ENCODE results near the gene SLC39A12.

SLC39A12 gene

GRCh38 chr10:17910125-17910789, 41.5 kb upstream of the SLC39A12 start:
- no peaks in the 10 kb centered on the region for H3K27me3 ChIP-seq (ENCODE audit: control insufficient read depth, insufficient read depth, low read length)
- no peak overlapping the region for H3K27ac ChIP-seq
- no peaks in the 10 kb centered on the region for H3K36me3 ChIP-seq (ENCODE audit: control insufficient read depth, insufficient read depth, low read length)
- no peak overlapping the region for H3K4me2 ChIP-seq (ENCODE audit: low read length)
- H3K79me2 ChIP-seq: no peaks in the 10 kb centered on the region
- no peaks in the 10 kb centered on the region for H3K4me1 ChIP-seq
- H3K9me3 ChIP-seq (ENCODE audit: control insufficient read depth, low read length): no peaks in the 10 kb centered on the region
- H3K9ac ChIP-seq: no peak overlapping the region
- H3K4me3 ChIP-seq (ENCODE audit: low read depth, low read length): no peak overlapping the region
- H2AFZ ChIP-seq: no peak overlapping the region
- TF ChIP-seq CTCF (IDR thresholded peaks at IDR 0.05): peak; percentile 13

- H3K9me3 ChIP-seq (ENCODE audit: control insufficient read depth, low read length): no peaks in the 10 kb centered on the region
- H3K4me3 ChIP-seq (ENCODE audit: low read depth, low read length): no peak overlapping the region
- H3K4me1 ChIP-seq: no peaks in the 10 kb centered on the region
- no peak overlapping the region for H3K27ac ChIP-seq
- H3K36me3 ChIP-seq (ENCODE audit: control insufficient read depth, insufficient read depth, low read length): no peaks in the 10 kb centered on the region
- H3K27me3 ChIP-seq (ENCODE audit: control insufficient read depth, insufficient read depth, low read length): no peaks in the 10 kb centered on the region
- no peak overlapping the region for H3K9ac ChIP-seq
- no peak for TF ChIP-seq CTCF (IDR thresholded peaks at IDR 0.05)
- H3K79me2 ChIP-seq: no peaks in the 10 kb centered on the region
- H3K4me2 ChIP-seq (ENCODE audit: low read length): no peak overlapping the region
- H2AFZ ChIP-seq: no peak overlapping the region
These were observed 39.0 kb upstream of the SLC39A12 start for GRCh38 chr10:17912754-17913153.

- Histone ChIP-seq H3K4me1 (no peaks in the 10 kb centered on the region), H3K79me2 (no peaks in the 10 kb centered on the region), H3K27me3 (ENCODE audit: control insufficient read depth, insufficient read depth, low read length) (no peaks in the 10 kb centered on the region), H3K4me3 (ENCODE audit: low read depth, low read length) (no peak overlapping the region), H2AFZ (no peak overlapping the region), H3K36me3 (ENCODE audit: control insufficient read depth, insufficient read depth, low read length) (no peaks in the 10 kb centered on the region), H3K9ac (no peak overlapping the region), H3K27ac (no peak overlapping the region), H3K9me3 (ENCODE audit: control insufficient read depth, low read length) (no peaks in the 10 kb centered on the region), H3K4me2 (ENCODE audit: low read length) (no peak overlapping the region)
- TF ChIP-seq CTCF (IDR thresholded peaks at IDR 0.05): no peak
These were observed 38.1 kb upstream of the SLC39A12 start for GRCh38 chr10:17913604-17914003.

- no peak overlapping the region for H2AFZ ChIP-seq
These were observed 37.3 kb upstream of the SLC39A12 start for GRCh38 chr10:17914169-17915045.

More at GRCh38 chr10:17914169-17915045, 37.3 kb upstream of the SLC39A12 start:
- no peak overlapping the region for H3K27ac ChIP-seq
- no peak overlapping the region for H3K4me3 ChIP-seq (ENCODE audit: low read depth, low read length)
- H3K36me3 ChIP-seq (ENCODE audit: control insufficient read depth, insufficient read depth, low read length): no peaks in the 10 kb centered on the region
- no peak for TF ChIP-seq CTCF (IDR thresholded peaks at IDR 0.05)
- H3K79me2 ChIP-seq: no peaks in the 10 kb centered on the region
- H3K27me3 ChIP-seq (ENCODE audit: control insufficient read depth, insufficient read depth, low read length): no peaks in the 10 kb centered on the region
- H3K9ac ChIP-seq: no peak overlapping the region
- H3K4me1 ChIP-seq: no peaks in the 10 kb centered on the region
- no peaks in the 10 kb centered on the region for H3K9me3 ChIP-seq (ENCODE audit: control insufficient read depth, low read length)
- H3K4me2 ChIP-seq (ENCODE audit: low read length): no peak overlapping the region
